ENCODE results near the gene PTPN20.
"Not testable (repeated sequence)": the region's sequence is repeated elsewhere in the genome, so short reads cannot be mapped to it uniquely, and the experiment has no call there.

The PTPN20 gene

GRCh38 chr10:46960742-46961141 lies 49.5 kb downstream of the PTPN20 start:
- not testable (repeated sequence) for DNase-seq

DNA sequence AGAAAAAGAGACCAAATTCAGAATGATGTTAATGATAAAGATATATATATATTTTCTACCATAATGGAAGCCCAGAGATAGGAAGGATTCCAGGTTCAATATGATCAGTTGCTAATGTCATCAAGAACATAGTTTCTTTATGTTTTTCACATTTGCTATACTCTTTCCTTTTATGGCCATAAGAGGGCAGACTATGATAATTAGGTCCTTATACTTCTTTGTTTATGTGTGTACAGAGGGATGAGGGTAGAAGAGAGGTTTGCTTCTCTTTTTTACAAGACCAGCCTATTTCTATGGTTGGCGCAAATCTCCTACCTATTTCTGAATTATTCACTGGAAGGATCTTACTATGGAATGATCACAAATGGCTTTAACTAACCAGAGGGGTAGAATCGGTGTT lies 52.1 kb downstream of the PTPN20 start:
- DNase-seq: not testable (repeated sequence)

GRCh38 chr10:46967013-46967412 lies 55.8 kb downstream of the PTPN20 start:
- not testable (repeated sequence) for DNase-seq

- DNase-seq: not testable (repeated sequence)
Observed at GRCh38 chr10:46980223-46980622, 69.0 kb downstream of the PTPN20 start.

DNA sequence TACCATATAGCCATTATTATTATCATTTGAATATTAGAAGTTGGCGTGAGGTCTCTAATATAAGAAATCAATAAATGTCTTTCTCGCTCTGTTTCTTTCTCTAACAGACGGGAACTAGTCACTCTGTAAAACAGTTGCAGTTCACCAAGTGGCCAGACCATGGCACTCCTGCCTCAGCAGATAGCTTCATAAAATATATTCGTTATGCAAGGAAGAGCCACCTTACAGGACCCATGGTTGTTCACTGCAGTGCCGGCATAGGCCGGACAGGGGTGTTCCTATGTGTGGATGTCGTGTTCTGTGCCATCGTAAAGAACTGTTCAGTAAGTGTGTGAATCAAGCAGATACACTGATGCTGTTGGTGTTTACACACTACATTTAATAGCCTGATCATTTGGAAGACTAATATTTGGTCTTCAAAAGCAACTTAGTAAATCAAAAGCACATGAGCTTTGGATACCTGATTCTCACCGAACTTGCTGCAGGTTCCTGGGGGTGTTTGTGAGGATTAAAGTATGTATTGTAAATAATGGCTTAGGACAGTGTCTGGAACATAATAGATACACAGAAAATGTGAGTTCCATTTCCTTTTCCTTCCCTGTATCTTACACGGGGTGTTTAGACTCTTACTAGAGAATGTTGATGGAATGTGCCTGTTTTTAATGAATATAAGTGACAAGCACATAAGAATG lies 76.2 kb downstream of the PTPN20 start:
- not testable (repeated sequence) for DNase-seq

DNA sequence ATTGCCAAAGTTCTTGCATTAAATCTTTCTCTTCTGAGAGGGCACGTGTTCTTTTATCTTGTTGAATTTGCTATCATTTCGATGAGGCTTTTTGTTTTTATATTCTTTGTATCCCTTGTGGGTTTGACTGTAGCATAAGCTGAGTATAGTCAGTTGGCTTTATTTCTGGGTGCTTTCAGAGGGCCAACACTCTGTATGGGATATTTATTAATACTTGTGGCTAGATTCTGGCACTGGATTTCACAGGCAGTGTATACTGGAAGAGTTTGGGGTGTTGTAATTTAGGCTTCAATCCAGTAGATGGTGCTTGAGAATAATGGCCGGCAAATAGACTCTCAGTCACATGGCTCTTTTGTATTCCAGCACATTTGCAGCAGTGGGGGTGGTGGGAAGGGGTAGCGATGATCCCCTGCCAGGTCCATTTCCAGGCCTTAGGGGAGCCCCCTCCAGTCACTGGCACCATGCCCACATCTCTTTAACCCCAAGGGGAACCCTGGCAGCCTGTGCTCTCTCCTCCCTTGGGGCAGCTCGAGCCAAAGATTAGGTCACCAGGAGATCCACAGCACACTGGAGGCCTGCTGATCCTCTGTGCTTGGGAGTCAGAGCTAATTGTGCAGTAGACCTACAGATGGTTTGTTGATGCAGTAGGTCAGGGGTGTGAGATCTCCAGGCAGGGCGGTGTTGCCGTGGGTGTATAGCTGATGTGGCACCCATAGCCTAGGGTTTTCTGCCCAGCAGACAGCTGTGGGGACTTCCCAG lies 81.8 kb downstream of the PTPN20 start:
- DNase-seq: peak; percentile 58

- peak; percentile 41 for DNase-seq
Observed at GRCh38 chr10:46995234-46995633, 84.0 kb downstream of the PTPN20 start.

DNA sequence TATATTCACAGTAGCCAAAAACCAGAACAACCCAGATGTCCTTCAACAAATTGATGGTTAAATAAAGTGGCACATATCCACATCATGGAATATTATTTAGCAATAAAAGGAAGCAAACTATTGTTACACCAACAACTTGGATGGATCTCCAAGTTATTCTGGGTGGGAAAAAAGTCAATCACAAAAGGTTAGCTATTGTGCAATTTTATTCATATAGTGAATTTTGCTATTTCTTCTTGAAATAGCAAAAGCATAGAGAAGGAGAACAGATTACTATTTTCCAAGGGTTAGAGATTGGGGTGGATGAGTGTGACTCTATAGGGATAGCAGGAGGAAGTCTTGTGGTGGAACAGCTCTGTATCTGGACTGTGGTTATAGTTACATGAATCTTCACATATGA lies 87.0 kb downstream of the PTPN20 start:
- no peak for DNase-seq

- no peak for DNase-seq
Observed at GRCh38 chr10:46998595-46998994, 87.4 kb downstream of the PTPN20 start.

DNA sequence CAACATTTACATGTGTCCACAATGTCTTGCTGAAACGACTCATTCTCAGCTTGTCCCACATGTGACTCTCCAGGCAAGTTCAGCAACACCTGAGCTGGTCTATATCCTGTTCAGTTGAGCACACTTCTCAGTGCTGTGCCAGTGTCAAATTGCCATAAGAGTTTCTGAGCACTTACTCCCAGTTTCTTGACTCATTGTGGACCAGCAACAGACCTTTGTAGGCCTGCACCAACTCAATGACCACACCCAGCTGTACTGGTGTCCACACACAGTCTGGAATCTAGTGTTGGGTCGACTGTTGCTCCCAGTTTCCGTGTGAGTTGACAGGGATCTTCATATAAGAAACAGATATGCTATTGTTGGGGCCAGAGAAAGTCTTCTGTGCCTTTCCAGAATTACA lies 88.0 kb downstream of the PTPN20 start:
- no peak for DNase-seq

DNA sequence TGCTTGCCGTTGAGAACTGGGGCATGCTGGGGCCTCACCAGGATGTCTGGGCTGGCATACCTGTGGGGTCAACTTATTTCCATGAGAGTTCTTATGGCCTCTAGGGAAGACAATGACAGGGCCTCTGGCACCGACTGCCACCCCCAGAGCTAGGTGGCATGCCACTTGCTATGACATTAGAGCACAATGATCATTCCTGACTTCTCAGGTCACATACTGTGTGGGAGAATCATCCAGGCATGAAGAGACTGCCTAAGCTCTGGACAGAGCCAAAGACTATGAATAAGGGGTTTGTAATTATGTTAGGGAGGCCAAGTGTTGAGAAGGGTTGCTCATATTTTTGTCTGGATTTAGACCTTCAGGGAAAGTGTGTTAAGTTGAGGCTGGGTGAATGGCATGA lies 97.5 kb downstream of the PTPN20 start:
- no peak for DNase-seq

- no peak for DNase-seq
Observed at GRCh38 chr10:47009215-47009838, 98.1 kb downstream of the PTPN20 start.

- DNase-seq: no peak
Observed at GRCh38 chr10:47010036-47010435, 98.8 kb downstream of the PTPN20 start.

GRCh38 chr10:47012214-47012613 lies 101.0 kb downstream of the PTPN20 start:
- no peak for DNase-seq

- DNase-seq: no peak
Observed at GRCh38 chr10:47013507-47014154, 102.4 kb downstream of the PTPN20 start.

- DNase-seq: no peak
Observed at GRCh38 chr10:47015404-47015803, 104.2 kb downstream of the PTPN20 start.

- no peak for DNase-seq
Observed at GRCh38 chr10:47016564-47016963, 105.3 kb downstream of the PTPN20 start.

DNA sequence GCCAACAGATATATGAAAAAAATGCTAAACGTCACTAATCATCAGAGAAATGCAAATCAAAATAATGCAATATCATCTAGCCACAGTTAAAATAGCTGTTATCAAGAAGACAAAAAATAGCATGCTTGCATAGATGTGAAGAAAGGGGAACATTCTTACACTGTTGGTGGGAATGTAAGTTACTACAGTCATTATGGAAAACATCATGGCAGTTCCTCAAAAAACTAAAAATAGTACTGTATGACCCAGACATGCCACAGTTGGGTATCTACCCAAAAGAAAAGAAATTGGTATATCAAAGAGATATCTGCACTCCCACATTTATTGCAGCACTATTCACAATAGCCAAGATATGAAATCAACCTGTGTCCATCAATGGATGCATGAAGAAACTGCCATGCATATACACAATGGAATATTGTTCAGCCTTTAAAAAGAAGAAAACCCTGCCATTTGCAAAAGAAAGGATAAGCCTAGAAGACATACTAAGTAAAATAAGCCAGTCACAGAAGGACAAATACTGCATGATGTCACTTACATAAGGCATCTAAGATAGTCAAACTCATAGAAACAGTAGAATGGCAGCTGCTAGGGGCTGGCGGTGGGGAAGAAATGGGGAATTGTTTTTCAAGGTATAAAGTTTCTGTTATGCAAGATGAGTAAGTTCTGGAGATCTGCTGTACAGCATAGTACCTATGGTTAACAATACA lies 107.0 kb downstream of the PTPN20 start:
- no peak for DNase-seq

DNA sequence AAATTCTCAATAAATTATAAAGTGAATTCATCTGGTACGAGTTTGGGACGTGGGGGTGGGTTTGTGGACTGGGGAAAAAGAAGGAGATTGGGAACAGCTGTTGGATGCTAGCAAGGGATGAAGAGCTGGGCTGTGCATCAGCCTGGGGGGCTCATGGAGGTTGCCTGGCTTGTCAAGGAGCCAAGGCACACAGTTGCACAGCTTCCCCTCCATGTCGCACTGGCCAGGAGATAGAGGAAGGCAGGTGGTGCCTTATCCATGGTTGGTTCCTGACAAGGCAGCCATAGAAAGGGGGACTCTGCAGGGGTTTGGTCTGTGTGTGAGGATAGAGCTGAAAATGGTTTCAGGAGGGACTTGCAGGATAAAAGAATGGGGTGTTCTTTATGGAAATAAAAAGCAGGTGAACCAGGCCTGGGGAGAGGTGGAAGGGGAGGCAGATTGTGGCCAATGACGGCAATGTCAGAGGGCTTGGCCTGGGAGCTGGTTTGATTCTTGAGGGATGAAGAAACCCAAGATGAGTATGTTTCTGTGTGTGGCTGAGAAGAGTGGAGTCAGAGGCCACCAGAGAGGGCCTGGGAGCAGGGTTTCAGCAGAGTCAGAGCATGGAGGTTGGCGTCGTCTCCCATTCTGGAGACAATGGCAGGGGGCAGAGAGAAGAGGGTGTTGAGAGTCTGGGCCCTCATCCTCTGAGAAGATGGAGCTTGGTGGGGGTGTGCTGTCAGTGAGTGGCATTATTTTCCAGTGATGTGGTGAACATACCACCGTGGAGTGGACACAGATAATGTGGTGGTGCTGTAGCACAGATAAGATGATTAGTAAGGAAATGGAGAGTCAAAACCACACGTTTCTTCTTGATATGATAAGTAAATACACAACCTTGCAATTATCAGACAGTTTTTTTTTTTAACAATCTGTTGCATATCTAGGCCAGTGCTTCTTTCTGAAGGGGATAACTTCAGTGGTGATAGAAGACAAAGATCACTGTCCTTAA lies 108.2 kb downstream of the PTPN20 start:
- DNase-seq: no peak

DNA sequence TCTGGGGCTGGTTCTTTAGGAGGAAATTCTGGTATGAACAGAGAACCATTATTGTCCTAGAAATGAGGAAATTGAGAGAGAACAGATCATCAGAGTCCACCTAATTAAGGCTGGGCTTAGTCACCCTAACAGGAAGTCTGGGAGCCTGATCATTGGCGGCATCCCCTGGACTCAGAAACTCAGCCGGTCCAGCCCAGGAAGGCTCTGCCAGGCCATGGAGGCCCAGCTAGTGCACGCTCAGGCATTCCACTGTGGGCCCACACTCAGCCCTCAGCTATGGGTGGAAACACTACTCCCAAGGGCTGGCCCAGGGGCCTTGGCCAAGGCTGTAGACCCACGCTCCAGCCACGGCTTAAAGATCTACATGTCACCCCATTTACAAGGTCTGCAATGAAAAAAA lies 109.2 kb downstream of the PTPN20 start:
- no peak for DNase-seq

DNA sequence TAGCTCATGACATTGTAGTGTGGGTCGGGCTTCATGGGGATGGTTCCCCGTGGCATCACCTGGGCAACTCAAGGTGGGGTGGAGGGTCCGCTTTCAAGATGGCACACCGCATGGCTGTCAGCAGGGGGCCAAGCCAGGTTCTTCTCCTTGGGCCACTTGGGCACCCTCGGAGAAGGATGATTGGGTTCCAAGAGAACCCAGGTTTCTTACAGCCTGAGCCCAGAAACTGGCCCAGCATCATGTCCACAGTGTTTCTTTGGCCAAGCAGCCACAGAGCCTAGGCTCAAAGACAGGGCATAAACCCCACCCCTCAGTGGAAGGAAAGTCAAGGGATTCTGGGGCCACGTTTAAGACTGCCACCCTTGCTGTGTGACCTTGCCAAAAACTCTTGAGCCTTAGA lies 110.6 kb downstream of the PTPN20 start:
- DNase-seq: no peak
